Uterus (tissue), 2 donors: ENCODE data around the gene ANKRD24.

ENCODE experiments used
- POLR2A ChIP-seq, 2 donors: fragments of 450-650 bp; IDR thresholded peaks; one replicate each; pipeline ENCODE4 v1.6.1; 2016; ENCODE audit warnings: antibody characterized with exemption in 2 of 2, mild to moderate bottlenecking in 1 of 2, moderate library complexity in 1 of 2
- TF ChIP-seq, protein P1 (sequence below), 4 experiments: fragments of 200-600 bp in 2 of 4; fragments of 450-650 bp in 2 of 4; sonication (generic) in 2 of 4; IDR thresholded peaks; one replicate each; pipeline ENCODE4 v1.5.1; 2016 to 2019; ENCODE audit warnings: antibody characterized with exemption in 4 of 4, mild to moderate bottlenecking in 2 of 4, moderate library complexity in 1 of 4

DNA sequence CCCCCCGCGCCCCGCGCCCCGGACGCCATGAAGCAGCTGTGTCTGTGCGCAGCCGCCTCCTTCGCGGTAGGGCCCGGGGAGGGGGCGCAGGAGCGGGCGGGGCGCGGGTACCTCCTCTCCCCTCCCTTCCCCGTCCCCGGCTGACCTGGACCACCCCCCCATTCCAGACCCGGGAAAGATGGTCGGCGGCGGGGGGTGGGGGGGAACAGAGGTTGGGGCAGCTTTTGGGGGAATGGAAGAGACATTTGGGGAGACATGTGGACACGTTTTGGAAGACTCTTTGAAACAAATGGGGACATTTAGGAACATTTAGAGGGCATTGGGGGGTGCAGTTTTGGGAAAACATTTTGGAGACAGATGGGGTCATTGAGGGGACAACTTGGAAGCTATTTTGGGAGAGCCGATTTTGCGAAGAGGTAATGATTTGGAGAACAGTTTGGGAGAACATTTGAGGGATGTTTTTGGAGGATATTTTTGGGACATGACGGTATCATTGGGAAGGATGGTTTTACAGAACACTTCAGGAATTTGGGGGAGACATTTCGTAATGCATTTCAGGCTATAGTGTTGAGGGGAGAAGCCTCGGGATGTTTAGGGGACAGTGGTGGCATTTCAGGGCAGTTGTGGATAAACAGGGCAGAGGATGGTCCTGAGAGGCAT is 16.1 kb downstream of the ANKRD24 start:
- TF ChIP-seq, protein P1, sequence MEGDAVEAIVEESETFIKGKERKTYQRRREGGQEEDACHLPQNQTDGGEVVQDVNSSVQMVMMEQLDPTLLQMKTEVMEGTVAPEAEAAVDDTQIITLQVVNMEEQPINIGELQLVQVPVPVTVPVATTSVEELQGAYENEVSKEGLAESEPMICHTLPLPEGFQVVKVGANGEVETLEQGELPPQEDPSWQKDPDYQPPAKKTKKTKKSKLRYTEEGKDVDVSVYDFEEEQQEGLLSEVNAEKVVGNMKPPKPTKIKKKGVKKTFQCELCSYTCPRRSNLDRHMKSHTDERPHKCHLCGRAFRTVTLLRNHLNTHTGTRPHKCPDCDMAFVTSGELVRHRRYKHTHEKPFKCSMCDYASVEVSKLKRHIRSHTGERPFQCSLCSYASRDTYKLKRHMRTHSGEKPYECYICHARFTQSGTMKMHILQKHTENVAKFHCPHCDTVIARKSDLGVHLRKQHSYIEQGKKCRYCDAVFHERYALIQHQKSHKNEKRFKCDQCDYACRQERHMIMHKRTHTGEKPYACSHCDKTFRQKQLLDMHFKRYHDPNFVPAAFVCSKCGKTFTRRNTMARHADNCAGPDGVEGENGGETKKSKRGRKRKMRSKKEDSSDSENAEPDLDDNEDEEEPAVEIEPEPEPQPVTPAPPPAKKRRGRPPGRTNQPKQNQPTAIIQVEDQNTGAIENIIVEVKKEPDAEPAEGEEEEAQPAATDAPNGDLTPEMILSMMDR (IDR thresholded peaks at IDR 0.05) = no peak
- no peak for TF ChIP-seq POLR2A (IDR thresholded peaks at IDR 0.05)
